Measurements from ENCODE around the gene KCNA10.

GRCh38 chr1:110545492-110545891, 26.5 kb upstream of the KCNA10 start:
- TF ChIP-seq POLR2AphosphoS5 (IDR thresholded peaks at IDR 0.05): no peak
- no peak for TF ChIP-seq CTCF (IDR thresholded peaks at IDR 0.05 in 8 of 11, conservative IDR thresholded peaks at IDR 0.05 in 3 of 11)
